Muscle layer of duodenum (tissue), 2 donors: ENCODE measurements around the gene ACADL.

ENCODE experiments used
- H3K27ac ChIP-seq: one replicate; pipeline ENCODE4 v1.7.0; 2013; ENCODE audit warnings: mild to moderate bottlenecking, low read length
- H3K27me3 ChIP-seq: one replicate; pipeline ENCODE4 v1.7.0; 2013; ENCODE audit warnings: low read depth, mild to moderate bottlenecking, control low read depth, low read length
- H3K36me3 ChIP-seq, 2 donors: one replicate each; pipeline ENCODE4 v1.7.0; 2013; ENCODE audit warnings: low read length in 2 of 2, control low read depth in 1 of 2, mild to moderate bottlenecking in 1 of 2; ENCODE audit not compliant: insufficient read depth in 2 of 2, control insufficient read depth in 1 of 2
- H3K4me1 ChIP-seq, 2 donors: one replicate each; pipeline ENCODE4 v1.7.0; 2013; ENCODE audit warnings: low read length in 2 of 2, mild to moderate bottlenecking in 2 of 2, control low read depth in 1 of 2, moderate library complexity in 1 of 2; ENCODE audit not compliant: insufficient read depth in 2 of 2, control insufficient read depth in 1 of 2
- H3K4me3 ChIP-seq, 2 donors: one replicate each; pipeline ENCODE4 v1.7.0; 2013; ENCODE audit warnings: low read length in 2 of 2, low read depth in 1 of 2, mild to moderate bottlenecking in 1 of 2
- H3K9me3 ChIP-seq, 2 donors: one replicate each; pipeline ENCODE4 v1.7.0; 2013; ENCODE audit warnings: low read length in 2 of 2, control low read depth in 1 of 2, mild to moderate bottlenecking in 1 of 2; ENCODE audit not compliant: control insufficient read depth in 1 of 2
- donor health status: healthy.

ACADL gene

DNA sequence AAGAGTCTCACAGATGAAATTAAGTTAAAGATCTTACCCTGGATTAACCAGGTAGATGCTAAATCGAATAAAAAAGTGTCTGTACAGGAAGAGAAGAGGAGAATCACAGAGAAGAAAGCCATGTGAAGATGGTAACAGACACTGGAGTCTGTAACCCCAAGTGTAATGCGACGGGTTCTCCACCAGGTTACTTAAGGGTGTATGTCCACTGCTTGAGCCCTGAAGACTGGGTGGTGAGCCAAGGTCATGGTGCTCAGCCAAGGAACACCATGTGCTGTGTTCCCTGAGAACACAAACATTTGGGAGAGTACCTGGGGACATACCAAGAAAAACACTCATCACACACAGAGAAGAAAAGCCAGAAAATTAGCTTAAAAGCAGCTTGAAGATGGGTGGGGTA lies 8.2 kb upstream of the ACADL start:
- no peaks in the 10 kb centered on the region for H3K27me3 ChIP-seq
- no peak overlapping the region for H3K27ac ChIP-seq
- H3K4me3 ChIP-seq = no peak overlapping the region
- H3K36me3 ChIP-seq = no peaks in the 10 kb centered on the region
- H3K9me3 ChIP-seq = no peaks in the 10 kb centered on the region
- H3K4me1 ChIP-seq = no peaks in the 10 kb centered on the region

DNA sequence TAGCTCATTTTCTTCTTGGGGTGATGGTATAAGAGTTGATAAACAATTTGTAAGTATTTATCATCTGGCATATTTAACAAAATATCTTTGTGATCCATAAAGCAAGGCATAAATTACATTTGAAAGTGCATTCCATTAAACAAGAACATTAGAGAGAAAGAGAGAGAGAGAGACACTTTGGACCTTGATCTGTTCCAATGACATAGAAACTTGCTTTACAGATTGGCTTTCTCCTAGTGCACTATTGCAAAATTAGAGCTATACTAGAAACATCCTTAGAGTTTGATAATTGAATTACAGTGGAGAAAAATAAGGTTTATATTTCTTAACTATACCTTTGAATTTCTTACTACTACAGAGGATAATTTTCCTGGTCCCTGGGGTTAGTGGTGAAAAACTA lies 5.7 kb upstream of the ACADL start:
- H3K36me3 ChIP-seq = no peaks in the 10 kb centered on the region
- no peaks in the 10 kb centered on the region for H3K9me3 ChIP-seq
- H3K4me1 ChIP-seq = no peaks in the 10 kb centered on the region
- no peaks in the 10 kb centered on the region for H3K27me3 ChIP-seq
- no peak overlapping the region for H3K4me3 ChIP-seq
- no peak overlapping the region for H3K27ac ChIP-seq

DNA sequence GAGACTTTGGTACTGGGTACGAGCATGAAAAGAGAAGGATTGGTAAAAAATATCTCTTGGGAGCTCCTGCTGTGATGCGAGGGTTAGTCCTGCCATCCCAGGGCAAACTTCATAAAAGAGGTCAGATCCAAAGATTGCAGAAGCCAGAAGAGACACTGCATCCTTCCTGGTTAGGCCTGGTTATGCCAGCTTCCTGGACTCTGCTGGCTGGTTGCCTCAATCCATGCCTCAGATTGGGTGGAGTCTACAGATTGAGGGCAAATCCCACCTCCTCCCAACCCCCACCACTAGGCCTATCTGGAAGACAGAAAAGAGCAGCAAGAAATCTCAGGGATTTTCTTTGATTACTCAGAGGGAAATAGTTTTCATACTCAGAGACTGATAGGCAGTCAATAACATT lies 5.3 kb upstream of the ACADL start:
- no peaks in the 10 kb centered on the region for H3K27me3 ChIP-seq
- H3K27ac ChIP-seq = no peak overlapping the region
- no peaks in the 10 kb centered on the region for H3K36me3 ChIP-seq
- H3K4me1 ChIP-seq = no peaks in the 10 kb centered on the region
- no peak overlapping the region for H3K4me3 ChIP-seq
- no peaks in the 10 kb centered on the region for H3K9me3 ChIP-seq

DNA sequence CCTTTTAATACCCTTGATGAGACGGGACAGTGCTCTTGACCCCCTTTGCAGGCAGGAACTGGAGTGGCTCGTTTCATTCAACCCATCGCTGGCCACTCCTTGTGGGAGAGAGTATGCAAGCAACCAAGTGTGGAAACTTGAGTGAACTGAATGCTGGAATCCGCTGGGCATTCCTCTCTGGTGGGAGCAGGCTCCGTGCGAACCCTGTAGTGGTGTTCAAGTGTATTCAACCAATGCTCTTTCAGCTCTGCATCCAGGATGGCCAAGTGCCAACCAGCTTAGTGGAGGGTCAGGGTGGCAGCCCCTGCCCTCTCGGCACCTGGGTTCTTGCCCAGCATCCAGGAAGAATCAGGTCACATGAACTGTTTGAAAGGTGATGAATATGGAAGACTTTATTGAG lies 3.3 kb upstream of the ACADL start:
- no peak overlapping the region for H3K4me3 ChIP-seq
- H3K9me3 ChIP-seq = no peaks in the 10 kb centered on the region
- peaks cover 0 to 4% of the 10 kb centered on the region in 2 donors for H3K4me1 ChIP-seq
- peaks cover 2% of the 10 kb centered on the region for H3K27me3 ChIP-seq
- no peaks in the 10 kb centered on the region for H3K36me3 ChIP-seq
- H3K27ac ChIP-seq = no peak overlapping the region

DNA sequence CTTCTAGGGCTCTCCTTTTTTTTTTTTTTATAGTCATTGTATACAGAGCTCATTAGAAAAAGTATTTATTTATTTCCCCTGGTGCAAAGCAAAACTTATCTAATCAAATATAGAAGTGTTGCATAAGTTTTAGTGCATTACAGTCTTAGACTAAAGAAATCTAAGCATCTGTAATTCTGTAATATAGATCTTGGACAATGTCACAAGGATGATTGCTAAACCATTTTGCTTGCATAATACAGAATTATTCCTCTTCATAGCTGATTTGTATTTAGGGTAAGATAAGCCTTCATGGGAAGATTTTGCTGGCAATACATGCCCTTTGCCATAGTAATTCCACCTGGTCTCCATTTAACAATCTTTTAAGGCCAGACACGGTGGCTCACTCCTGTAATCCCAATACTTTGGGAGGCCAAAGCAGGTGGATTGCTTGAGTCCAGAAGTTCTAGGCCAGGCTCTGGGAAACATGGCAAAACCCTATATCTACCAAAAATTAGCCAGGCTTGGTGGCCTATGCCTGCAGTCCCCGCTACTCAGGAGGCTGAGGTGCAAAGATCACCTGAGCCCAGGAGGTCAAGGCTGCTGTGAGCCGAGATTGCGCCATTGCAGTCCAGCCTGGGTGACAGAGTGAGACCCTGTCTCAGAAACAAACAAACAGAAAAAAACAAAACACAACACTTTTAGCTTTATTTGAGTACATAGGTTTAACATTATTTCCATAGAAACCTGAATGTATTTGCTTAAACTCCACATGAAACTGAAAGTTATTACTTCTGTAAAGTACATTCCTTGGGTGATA lies 2.2 kb upstream of the ACADL start:
- Histone ChIP-seq H3K27ac (no peak overlapping the region), H3K36me3 (no peaks in the 10 kb centered on the region), H3K27me3 (peaks cover 6% of the 10 kb centered on the region), H3K4me1 (peaks cover 0 to 4% of the 10 kb centered on the region in 2 donors), H3K4me3 (no peak overlapping the region), H3K9me3 (no peaks in the 10 kb centered on the region)

DNA sequence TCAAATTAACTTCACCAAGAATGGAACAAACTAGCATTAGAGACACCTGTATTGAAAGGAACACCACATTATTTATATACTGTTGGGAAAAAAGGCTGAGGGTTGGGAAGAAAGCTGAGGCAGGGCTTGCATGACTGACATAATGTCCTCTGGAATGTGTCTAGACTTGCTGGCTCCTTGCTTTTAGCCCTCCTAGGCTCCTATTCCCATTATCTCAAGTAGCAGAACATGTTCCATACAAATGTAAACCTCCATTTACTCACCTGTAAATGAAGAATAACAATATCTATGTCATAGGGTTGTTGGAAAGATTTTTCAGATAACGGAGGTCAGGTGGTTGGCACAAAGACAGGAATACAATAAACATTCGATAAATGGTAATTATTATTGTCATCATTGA lies 976 bp upstream of the ACADL start:
- Histone ChIP-seq H3K27me3 (peaks cover 6% of the 10 kb centered on the region), H3K4me1 (peaks cover 0 to 4% of the 10 kb centered on the region in 2 donors), H3K9me3 (no peaks in the 10 kb centered on the region), H3K27ac (no peak overlapping the region), H3K36me3 (no peaks in the 10 kb centered on the region), H3K4me3 (no peak overlapping the region)

DNA sequence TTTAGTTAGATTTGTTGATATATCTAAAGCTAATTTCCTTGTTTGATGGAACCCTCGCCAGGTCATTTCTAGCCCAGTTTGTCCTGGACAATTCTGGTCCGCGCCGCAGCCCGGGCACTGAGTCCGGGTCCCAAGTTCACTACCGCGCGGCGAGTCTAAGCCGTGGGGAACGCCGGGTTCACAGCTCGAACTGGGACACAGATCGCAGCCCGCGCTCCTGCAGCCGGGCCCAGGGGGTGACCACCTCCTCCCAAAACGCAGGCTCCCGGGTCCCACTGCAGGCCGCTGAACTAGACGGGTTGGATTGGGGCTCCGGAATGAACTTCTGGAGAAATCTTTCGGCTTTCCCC lies 681 bp downstream of the ACADL start:
- Histone ChIP-seq H3K27ac (no peak overlapping the region), H3K4me3 (peak overlapping the region; percentile 41 to 74), H3K4me1 (peaks cover 0 to 4% of the 10 kb centered on the region in 2 donors), H3K9me3 (no peaks in the 10 kb centered on the region), H3K36me3 (no peaks in the 10 kb centered on the region), H3K27me3 (peaks cover 6% of the 10 kb centered on the region)

DNA sequence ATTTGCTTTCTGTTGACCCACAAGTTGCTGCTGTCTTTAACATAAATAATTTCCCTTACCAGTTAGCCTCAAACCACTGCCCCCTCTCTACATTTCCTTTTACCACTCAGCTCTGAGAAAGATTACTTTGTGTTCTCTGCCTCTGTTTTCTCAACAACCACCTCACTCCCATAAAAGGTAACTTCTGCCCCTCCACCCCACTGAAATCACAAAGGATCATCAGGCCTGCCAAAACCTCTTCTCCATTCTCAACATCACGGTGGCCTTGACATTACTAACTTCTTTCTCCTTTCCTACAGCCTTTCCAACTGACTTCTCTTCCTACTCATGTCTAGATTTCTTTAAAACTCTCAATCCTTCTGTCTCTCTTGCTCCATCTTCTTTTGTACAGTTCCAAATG lies 10.1 kb downstream of the ACADL start:
- Histone ChIP-seq H3K4me3 (no peak overlapping the region), H3K27ac (no peak overlapping the region)

DNA sequence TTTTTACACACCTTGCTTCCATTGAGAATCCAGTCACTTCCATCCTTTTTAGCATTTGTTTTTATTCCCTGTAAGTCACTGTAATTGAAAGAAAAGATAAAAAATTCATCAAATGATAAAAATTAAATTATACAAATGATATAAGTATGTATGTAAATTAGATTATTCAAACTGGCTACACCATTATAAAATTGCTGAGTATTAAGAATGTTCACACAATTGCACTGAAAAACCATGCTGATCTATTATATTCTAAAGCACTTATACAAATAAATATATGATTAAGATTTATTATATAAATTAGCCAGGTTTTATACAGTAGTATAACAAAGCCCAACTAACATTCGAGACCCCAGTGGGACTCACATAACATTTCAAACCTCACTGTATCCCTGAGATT lies 15.1 kb downstream of the ACADL start:
- H3K9me3 ChIP-seq = no peaks in the 10 kb centered on the region
- no peaks in the 10 kb centered on the region for H3K27me3 ChIP-seq
- H3K36me3 ChIP-seq = no peaks in the 10 kb centered on the region
- no peak overlapping the region for H3K4me3 ChIP-seq
- no peak overlapping the region for H3K27ac ChIP-seq
- H3K4me1 ChIP-seq = no peaks in the 10 kb centered on the region

More for the DNA sequence above, 10.1 kb downstream of the ACADL start:
- Histone ChIP-seq H3K4me1 (no peaks in the 10 kb centered on the region), H3K36me3 (no peaks in the 10 kb centered on the region), H3K9me3 (no peaks in the 10 kb centered on the region), H3K27me3 (no peaks in the 10 kb centered on the region)

DNA sequence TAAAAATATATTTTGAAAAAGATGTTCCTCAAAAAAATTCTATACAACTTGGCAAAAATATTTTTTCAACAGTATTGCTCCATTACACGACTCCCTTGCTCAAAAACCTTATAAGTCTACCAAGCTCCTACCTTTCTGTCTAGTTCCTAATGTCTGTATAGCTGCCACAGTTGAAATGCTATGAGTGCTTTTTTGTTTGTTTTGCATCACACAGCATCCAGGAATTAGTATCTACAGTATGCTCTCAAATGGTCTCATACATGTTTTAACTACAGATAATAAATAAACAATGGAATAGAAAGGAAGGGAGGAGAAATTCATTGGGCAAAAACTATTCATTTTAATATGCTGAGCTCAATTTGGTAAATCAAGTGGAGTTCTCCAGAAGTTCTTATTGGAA lies 17.3 kb downstream of the ACADL start:
- H3K27ac ChIP-seq = no peak overlapping the region

DNA sequence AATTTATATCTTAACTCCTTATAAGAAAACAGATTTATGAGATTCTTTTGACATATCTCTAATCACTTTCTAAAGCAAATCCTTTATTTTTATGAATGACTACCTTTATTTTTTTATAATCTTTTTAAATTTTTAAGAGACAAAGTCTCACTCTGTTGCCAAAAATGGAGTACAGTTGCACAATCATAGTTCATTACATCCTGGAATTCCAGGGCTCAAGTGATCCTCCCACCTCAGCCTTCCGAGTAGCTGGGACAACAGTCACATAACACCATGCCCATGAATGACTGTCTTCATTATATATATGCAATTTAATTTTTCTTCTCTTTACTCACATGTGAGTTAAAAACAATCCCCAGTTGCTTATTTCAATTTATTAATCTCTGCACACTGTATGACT lies 21.7 kb downstream of the ACADL start:
- no peaks in the 10 kb centered on the region for H3K9me3 ChIP-seq
- no peak overlapping the region for H3K4me3 ChIP-seq
- H3K36me3 ChIP-seq = no peaks in the 10 kb centered on the region
- H3K27me3 ChIP-seq = peaks cover 6% of the 10 kb centered on the region
- H3K4me1 ChIP-seq = no peaks in the 10 kb centered on the region
- H3K27ac ChIP-seq = no peak overlapping the region

More for the DNA sequence above, 17.3 kb downstream of the ACADL start:
- H3K36me3 ChIP-seq = no peaks in the 10 kb centered on the region
- no peak overlapping the region for H3K4me3 ChIP-seq
- H3K4me1 ChIP-seq = no peaks in the 10 kb centered on the region
- no peaks in the 10 kb centered on the region for H3K27me3 ChIP-seq
- no peaks in the 10 kb centered on the region for H3K9me3 ChIP-seq

DNA sequence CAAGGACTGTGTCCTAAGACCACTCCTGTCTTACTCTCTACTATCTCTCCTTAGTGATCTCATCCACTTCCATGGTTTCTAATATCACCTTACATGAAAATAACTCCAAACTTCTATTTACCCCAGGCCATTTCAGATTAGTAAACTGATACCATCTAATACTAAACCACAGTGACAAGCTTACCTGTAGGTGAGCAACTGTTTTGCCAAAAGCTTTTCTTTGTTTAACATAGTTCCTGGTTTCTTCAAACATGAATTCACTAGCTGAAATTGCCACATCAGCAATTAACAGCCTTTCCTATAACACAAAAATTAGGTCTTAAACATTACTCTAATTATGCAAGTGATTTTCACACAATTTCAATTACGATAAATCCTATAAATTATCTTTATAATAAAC lies 22.1 kb downstream of the ACADL start:
- H3K27ac ChIP-seq = no peak overlapping the region

More for the DNA sequence above, 22.1 kb downstream of the ACADL start:
- Histone ChIP-seq H3K27me3 (peaks cover 6% of the 10 kb centered on the region), H3K36me3 (no peaks in the 10 kb centered on the region), H3K4me1 (no peaks in the 10 kb centered on the region), H3K9me3 (no peaks in the 10 kb centered on the region), H3K4me3 (no peak overlapping the region)
